GM21619 (cell line): Measurements from ENCODE around the gene QKI.

Experiments used
- ATAC-seq: cut with Tn5 transposase; IDR thresholded peaks from one replicate; pipeline ENCODE4 v1.9.1; 2021; ENCODE audit not compliant: unreplicated experiment

The QKI gene

GRCh38 chr6:163605385-163606097, 191.0 kb downstream of the QKI start:
- no peak for ATAC-seq

- no peak for ATAC-seq
Observed at GRCh38 chr6:163607792-163608191, 193.3 kb downstream of the QKI start.

- ATAC-seq = no peak
Observed at GRCh38 chr6:163608204-163608644, 193.7 kb downstream of the QKI start.

GRCh38 chr6:163612200-163612599, 197.7 kb downstream of the QKI start:
- ATAC-seq = no peak

- no peak for ATAC-seq
Observed at GRCh38 chr6:163613025-163613424, 198.5 kb downstream of the QKI start.

GRCh38 chr6:163613668-163614067, 199.2 kb downstream of the QKI start:
- ATAC-seq = no peak

- no peak for ATAC-seq
Observed at GRCh38 chr6:163616452-163616851, 201.9 kb downstream of the QKI start.

GRCh38 chr6:163617549-163617948, 203.0 kb downstream of the QKI start:
- no peak for ATAC-seq

- no peak for ATAC-seq
Observed at GRCh38 chr6:163620101-163620500, 205.6 kb downstream of the QKI start.

GRCh38 chr6:163620670-163621330, 206.3 kb downstream of the QKI start:
- ATAC-seq = no peak

GRCh38 chr6:163625265-163625664, 210.7 kb downstream of the QKI start:
- ATAC-seq = no peak

GRCh38 chr6:163626073-163626867, 211.8 kb downstream of the QKI start:
- no peak for ATAC-seq

GRCh38 chr6:163627274-163628062, 212.9 kb downstream of the QKI start:
- no peak for ATAC-seq
